IPS DF 19.7 (cell line): ENCODE measurements around the gene ERFE.

ENCODE experiments used
- DNase-seq: peaks from one replicate; pipeline ENCODE4 v3.0.0-alpha.2; 2013; ENCODE audit warnings: low read depth, low spot score

ERFE gene

DNA sequence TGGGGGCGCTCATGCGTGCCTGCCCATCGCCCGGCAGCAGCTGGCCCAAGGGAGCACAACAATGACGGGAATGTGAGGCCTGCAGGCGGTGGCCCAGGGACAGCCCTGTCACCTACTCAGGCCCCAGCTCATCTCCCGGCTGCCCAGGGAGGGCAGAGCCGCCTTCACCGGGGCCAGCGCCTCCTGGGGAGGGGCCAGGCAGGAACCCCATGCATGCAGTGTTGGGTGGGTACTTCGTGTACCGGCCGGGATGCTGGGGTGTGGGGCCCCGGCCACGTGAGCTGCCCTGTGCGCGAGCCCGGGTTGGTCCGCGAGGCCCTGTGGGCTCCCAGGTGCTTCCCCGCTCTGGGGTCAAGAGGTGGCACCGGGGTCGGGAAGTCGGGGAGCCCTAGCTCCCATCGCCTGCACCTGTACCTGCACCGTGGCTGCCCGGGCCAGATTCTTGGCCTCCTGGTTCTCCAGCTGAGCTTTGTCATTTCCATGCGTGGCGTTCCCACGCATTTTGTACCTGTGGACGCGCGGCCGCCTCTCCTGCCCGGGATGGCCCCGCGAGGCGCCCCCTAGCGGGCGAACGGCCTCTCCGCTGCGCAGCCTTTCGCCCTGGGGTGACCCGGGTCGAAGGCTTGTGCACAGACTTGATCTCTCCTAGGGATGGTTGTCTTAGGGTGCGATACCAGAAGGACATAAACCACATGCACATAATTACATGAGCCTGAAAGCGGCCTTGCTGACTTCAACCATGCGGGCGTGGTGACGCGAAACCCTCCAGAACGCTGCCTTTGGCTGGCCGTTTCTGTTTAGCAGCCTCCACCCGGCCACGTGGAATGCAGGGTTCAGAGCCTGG lies 19.4 kb upstream of the ERFE start:
- DNase-seq = no peak

- no peak for DNase-seq
Measured at GRCh38 chr2:238140040-238140439, 18.7 kb upstream of the ERFE start.

DNA sequence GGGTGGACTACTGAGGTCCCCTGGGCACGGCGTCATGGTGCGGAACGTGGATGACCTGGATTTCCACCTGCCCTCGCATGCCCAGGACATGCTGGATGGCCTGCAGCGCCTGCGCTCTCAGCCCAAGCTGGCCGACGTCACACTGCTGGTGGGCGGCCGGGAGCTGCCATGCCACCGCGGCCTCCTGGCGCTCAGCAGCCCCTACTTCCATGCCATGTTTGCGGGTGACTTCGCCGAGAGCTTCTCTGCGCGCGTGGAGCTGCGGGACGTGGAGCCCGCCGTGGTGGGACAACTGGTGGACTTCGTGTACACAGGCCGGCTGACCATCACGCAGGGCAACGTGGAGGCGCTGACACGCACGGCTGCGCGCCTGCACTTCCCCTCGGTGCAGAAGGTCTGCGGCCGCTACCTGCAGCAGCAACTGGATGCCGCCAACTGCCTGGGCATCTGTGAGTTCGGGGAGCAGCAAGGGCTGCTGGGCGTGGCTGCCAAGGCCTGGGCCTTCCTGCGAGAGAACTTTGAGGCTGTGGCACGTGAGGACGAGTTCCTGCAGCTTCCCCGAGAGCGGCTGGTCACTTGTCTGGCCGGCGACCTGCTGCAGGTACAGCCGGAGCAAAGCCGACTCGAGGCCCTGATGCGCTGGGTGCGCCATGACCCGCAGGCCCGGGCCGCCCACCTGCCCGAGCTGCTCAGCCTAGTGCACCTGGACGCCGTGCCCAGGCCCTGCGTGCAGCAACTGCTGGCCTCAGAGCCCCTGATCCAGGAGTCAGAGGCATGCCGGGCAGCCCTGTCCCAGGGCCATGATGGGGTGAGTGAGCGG lies 17.8 kb upstream of the ERFE start:
- DNase-seq = no peak

GRCh38 chr2:238141541-238142318 lies 17.0 kb upstream of the ERFE start:
- DNase-seq = no peak

DNA sequence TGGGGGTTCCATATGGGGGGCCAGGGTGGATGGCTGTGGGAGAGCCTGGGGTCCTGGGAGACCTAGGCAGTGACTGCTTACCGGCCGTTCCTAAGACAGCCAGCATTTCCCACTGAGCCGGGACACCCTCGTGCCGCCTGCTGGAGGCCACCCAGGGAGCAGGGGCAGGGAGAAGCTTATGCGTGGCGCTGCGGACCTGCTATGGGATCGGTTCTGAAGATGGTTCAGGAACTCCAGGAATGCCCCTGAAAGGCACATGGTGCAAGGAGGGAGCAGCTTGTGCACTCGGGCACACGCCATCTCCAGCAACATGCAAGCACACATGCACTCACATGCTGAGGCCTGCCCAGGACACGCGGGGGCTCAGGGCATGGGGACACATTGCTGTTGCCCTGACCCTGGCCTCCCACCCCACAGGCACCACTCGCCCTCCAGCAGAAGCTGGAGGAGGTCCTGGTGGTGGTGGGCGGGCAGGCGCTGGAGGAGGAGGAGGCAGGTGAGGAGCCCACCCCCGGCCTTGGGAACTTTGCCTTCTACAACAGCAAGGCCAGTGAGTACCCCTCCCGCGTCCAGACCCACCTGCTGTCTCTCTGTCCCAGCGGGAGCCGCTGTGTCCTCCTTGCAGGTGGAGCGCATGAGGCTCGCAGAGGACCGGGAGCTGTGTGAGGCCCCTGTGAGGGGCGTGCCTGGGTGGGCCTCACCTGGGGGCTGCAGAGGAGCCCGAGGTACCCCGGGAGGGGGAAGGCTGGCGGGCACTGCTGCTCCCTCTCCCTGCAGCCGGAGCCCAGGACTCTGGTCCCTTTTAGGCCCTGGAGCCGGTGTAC lies 16.2 kb upstream of the ERFE start:
- DNase-seq = no peak

DNA sequence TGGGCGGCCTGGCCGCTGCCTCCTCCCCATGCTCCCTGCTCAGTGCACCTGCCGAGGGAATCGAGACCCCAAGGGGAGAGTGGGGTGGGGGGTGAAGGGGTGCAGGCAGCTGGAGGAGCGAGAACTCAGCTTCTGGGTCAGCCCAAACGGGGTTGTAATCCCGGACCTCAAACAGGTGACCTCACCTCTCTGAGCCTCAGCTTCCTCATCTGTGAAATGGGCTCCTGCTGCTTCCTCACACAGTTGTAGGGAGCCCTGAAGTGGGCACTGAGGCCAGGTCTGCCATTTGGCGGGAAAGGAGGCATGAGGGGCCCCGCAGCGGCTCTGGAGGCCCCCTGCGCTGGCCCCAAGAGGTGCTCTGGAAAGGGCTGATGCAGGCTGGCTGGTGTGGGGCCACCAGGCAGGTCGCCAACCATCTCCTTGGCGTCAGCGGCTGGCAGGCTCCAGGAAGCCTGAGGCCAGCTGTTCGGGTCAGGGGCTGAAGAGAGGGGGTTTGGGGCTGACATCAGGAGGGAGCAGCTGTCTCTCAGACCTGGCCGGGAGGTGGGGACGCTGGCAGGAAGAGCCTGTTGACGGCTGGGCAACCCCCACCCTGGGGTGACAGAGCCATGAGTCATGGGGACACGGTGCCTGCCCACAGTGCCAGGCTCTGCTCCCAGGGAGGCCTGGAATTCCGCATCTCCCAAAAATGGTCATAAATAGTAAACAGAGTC lies 15.4 kb upstream of the ERFE start:
- no peak for DNase-seq

- DNase-seq = no peak
Measured at GRCh38 chr2:238144262-238144661, 14.5 kb upstream of the ERFE start.

DNA sequence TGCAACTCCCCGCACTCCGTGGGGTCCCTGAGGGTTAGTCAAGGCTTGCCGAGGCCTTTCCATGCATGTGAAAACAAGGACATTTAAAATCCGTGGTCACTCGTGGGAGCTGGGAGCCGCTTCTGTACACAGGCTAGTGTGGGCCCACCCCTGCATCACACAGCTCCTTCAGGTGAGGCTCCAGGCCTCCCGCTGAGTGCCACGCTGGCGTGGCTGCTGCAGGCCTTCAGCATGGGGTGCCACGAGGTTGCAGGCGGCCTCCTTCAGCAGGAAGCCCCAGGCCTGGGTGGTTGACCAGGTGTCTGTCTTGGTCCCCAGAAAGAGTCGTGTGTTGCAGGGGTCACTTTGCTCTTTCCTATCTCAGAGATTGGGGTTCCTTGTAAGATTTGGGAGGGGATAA lies 13.7 kb upstream of the ERFE start:
- DNase-seq = no peak

DNA sequence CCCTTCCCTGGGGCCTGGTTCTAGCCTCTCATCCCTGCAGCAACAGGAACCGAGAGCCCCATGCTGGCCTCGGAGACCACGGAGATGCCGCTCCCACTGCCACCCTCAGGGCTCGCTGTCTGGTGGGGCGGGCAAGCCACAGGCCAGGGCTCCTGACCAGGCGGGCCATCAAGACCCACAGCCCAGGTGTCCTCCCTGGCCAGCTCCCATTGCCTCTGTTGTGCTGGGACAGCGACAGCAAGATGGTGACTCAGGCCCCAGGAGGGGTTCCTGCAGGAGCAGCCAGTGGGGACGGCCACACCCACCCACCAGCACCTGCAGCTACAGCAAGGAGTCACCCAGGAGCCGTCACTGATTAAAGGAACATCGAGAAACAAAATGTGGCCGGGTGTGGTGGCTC lies 12.9 kb upstream of the ERFE start:
- no peak for DNase-seq

- no peak for DNase-seq
Measured at GRCh38 chr2:238146884-238147544, 11.8 kb upstream of the ERFE start.

DNA sequence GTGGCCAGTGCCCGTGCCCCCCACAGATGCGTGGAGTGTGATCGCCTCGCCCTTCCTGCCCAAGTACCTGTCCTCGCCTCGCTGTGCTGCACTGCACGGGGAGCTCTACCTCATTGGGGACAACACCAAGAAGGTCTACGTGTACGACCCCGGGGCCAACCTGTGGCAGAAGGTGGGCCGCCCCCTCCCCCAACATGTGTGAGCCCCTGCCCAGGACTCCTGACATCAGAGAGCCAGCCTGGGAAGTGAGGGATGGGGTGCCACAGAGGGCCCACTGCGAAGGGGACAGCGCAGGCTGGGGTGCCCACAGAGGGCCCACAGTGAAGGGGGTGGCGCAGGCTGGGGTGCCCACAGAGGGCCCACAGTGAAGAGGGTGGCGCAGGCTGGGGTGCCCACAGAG lies 9.8 kb upstream of the ERFE start:
- no peak for DNase-seq

- no peak for DNase-seq
Measured at GRCh38 chr2:238149841-238150572, 8.8 kb upstream of the ERFE start.

DNA sequence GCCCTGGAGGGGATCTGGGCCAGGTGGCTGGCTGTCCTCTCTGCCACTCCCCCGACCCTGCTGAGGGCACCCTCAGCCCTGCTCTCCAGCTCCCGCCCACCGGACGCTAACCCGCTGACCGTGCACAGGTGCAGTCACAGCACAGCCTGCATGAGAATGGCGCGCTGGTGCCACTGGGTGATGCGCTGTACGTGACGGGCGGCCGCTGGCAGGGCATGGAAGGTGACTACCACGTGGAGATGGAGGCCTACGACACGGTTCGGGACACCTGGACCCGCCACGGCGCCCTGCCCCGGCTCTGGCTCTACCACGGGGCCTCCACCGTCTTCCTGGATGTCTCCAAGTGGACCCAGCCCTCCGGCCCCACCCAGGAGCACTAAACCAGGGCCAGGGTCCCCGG lies 8.1 kb upstream of the ERFE start:
- no peak for DNase-seq

DNA sequence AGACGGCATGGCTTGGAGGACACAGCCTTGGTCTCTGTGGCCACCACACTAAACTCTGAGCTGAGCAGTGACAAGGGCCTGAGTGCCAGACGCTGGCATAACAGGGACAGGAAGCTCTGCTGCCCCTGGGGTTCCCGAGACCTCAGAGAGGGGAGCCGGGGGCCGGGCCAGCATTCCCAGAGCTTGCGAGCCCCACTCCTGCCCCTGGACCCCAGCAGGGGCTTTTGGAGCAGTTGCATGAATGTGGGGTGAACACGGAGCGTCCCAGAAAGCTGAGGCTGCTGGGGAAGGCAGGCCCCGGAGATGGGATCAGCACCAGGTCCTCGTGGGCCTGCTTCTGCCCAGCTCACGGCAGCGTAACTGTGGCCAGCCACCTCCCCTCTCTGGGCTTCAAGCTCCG lies 7.6 kb upstream of the ERFE start:
- no peak for DNase-seq

DNA sequence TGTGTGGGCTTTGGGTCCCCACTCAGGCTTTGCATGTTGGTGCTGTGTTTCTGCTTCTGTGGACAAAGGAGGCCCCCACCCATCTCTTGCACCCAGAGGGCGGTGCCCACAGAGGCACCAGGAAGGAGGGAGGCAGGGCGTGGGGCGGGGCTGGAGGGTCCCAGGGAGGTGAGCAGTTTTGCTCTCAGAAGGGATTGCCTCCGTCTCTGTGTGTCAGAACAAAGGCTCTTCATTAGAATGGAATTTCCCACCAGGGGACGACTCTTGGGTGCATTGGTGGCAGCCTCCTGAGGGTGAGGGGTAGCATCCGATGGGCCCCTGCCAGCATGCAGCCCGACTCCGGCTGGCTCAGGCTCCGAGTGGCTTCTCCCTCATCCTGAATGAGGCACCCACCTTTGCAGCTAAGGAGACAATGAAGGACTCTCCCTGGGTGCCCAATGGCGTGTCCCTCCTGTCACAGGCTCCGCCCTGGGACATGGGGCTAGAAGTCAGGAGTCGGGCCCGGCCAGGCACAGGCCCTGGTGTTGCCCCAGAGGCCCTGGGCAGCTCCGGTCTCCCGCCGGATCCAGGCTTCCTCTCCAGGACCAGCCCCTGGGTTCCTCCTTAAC lies 7.0 kb upstream of the ERFE start:
- no peak for DNase-seq

DNA sequence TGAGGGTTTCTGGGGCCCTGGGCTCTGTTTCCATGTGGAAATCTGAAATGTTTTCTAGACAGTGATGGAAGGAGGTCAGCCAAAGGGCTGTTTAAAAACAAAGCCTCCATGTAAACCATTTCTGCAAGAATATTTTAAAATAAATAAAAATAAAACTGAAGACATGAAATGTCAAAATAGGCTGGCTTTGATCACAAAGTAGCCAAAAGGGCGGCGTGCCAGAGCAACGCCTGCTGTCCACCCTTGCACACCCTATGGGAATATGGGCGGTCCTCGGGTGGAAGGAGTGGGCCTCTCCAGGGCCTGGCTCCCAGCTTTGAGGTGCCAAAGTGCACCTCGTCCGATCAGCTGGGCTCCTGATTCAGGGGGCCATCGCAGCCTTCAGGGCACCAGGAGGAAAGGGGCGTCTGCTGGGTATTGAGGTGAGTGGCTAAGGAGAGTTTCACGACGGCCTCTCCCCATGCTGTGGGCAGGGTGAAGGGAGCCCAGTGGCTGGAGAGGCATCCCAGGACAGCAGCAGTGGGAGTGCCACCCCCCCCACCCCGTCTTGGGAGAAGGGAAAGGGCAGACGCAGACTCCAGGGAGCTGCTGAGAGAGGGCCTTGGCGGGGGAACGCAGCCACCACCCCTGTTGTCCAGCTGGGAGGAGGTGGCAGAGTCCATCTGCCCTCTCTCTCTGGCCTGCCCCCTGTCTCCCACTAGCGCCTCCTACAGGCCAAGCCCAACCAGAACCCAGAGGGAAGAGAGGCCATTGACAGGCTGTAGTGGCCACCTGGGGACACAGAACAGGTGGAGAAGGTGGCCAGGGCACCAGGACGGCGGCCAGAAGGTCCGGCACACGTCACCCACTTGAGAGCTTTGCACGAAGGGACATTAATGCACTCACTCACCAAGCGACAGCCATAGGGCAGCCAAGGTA lies 5.7 kb upstream of the ERFE start:
- DNase-seq = no peak

DNA sequence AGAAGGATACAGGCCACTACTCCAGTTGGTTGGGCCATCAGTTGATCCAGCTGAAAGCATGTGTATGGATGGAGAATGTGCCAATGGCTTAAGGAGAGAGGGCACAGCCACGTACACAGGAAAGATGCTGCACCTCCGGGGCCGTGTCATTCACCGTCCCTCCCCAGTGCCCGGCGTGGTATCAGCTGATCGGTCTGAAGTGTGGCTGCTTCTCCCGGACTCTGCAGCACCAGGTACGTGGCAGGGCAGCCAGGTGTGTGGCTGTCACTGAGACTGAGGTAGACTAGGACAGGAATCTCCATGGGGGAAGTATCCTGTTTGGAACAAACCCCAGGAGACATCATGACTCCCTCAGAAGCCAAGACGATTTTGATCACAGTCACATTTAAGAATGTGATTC lies 4.2 kb upstream of the ERFE start:
- no peak for DNase-seq
